GM08714 (cell line): Measurements from ENCODE around the gene CREB1.

ENCODE experiments used
- H3K4me3 ChIP-seq: fragments of 200-500 bp; sonication (Bioruptor generic); 2 replicates; pipeline ENCODE4 v1.5.1; 2014; ENCODE audit warnings: mild to moderate bottlenecking, low read length, inconsistent platforms
- ZNF274 ChIP-seq: IDR thresholded peaks from 2 replicates; pipeline ENCODE4 v1.6.1; 2012; ENCODE audit warnings: mild to moderate bottlenecking, low read depth, low read length

The CREB1 gene

GRCh38 chr2:207543272-207543671, 13.5 kb downstream of the CREB1 start:
- H3K4me3 ChIP-seq: no peak overlapping the region
- no peak for TF ChIP-seq ZNF274

GRCh38 chr2:207546822-207547221, 17.1 kb downstream of the CREB1 start:
- no peak for TF ChIP-seq ZNF274
- no peak overlapping the region for H3K4me3 ChIP-seq

- TF ChIP-seq ZNF274: no peak
- H3K4me3 ChIP-seq: no peak overlapping the region
Measured at GRCh38 chr2:207549145-207549544, 19.4 kb downstream of the CREB1 start.

GRCh38 chr2:207558079-207558491, 28.3 kb downstream of the CREB1 start:
- TF ChIP-seq ZNF274: no peak
- no peak overlapping the region for H3K4me3 ChIP-seq

- TF ChIP-seq ZNF274: no peak
- no peak overlapping the region for H3K4me3 ChIP-seq
Measured at GRCh38 chr2:207561386-207562080, 31.8 kb downstream of the CREB1 start.

GRCh38 chr2:207565736-207566500, 36.2 kb downstream of the CREB1 start:
- TF ChIP-seq ZNF274: no peak
- no peak overlapping the region for H3K4me3 ChIP-seq

- no peak for TF ChIP-seq ZNF274
- H3K4me3 ChIP-seq: no peak overlapping the region
Measured at GRCh38 chr2:207567671-207568070, 37.9 kb downstream of the CREB1 start.

GRCh38 chr2:207571370-207571769, 41.6 kb downstream of the CREB1 start:
- no peak overlapping the region for H3K4me3 ChIP-seq
- TF ChIP-seq ZNF274: no peak

- no peak overlapping the region for H3K4me3 ChIP-seq
Measured at GRCh38 chr2:207584952-207585351, 55.2 kb downstream of the CREB1 start.

GRCh38 chr2:207587305-207587704, 57.5 kb downstream of the CREB1 start:
- H3K4me3 ChIP-seq: no peak overlapping the region
- no peak for TF ChIP-seq ZNF274

More at GRCh38 chr2:207584952-207585351, 55.2 kb downstream of the CREB1 start:
- TF ChIP-seq ZNF274: no peak

- H3K4me3 ChIP-seq: no peak overlapping the region
- no peak for TF ChIP-seq ZNF274
Measured at GRCh38 chr2:207589143-207589542, 59.4 kb downstream of the CREB1 start.

GRCh38 chr2:207593277-207593676, 63.5 kb downstream of the CREB1 start:
- no peak overlapping the region for H3K4me3 ChIP-seq
- no peak for TF ChIP-seq ZNF274

- H3K4me3 ChIP-seq: no peak overlapping the region
- TF ChIP-seq ZNF274: no peak
Measured at GRCh38 chr2:207594264-207594663, 64.5 kb downstream of the CREB1 start.

GRCh38 chr2:207594731-207595130, 65.0 kb downstream of the CREB1 start:
- TF ChIP-seq ZNF274: no peak
- H3K4me3 ChIP-seq: no peak overlapping the region

GRCh38 chr2:207599636-207600035, 69.9 kb downstream of the CREB1 start:
- no peak overlapping the region for H3K4me3 ChIP-seq
- TF ChIP-seq ZNF274: no peak
